ENCODE data around the gene ZNF679.
"Not testable (repeated sequence)": the region's sequence is repeated elsewhere in the genome, so short reads cannot be mapped to it uniquely, and the experiment has no call there.

ZNF679 gene

GRCh38 chr7:64228174-64228573 lies at the start of gene ZNF679:
Gene ZNF679, plus strand, starts transcription at chr7:64228474. Its CDS starts 20,644 bp downstream, at chr7:64249118.
- DNase-seq (ENCODE audit: low spot score), result not testable (repeated sequence)

GRCh38 chr7:64180989-64181388 lies 47.3 kb upstream of the ZNF679 start:
- no peak for DNase-seq (ENCODE audit: low spot score)

GRCh38 chr7:64181586-64181985 lies 46.7 kb upstream of the ZNF679 start:
- DNase-seq (ENCODE audit: low spot score), result no peak

GRCh38 chr7:64182036-64182790 lies 46.1 kb upstream of the ZNF679 start:
- no peak for DNase-seq (ENCODE audit: low spot score)

GRCh38 chr7:64183126-64183742 lies 45.0 kb upstream of the ZNF679 start:
- no peak for DNase-seq (ENCODE audit: low spot score)

GRCh38 chr7:64183827-64184372 lies 44.4 kb upstream of the ZNF679 start:
- DNase-seq (ENCODE audit: low spot score), result no peak

- DNase-seq (ENCODE audit: low spot score), result no peak
Observed at GRCh38 chr7:64184376-64184775, 43.9 kb upstream of the ZNF679 start.

- no peak for DNase-seq (ENCODE audit: low spot score)
Observed at GRCh38 chr7:64187408-64187807, 40.9 kb upstream of the ZNF679 start.

GRCh38 chr7:64192148-64192704 lies 36.0 kb upstream of the ZNF679 start:
- DNase-seq (ENCODE audit: low spot score), result no peak

- DNase-seq (ENCODE audit: low spot score), result no peak
Observed at GRCh38 chr7:64192775-64193174, 35.5 kb upstream of the ZNF679 start.

- DNase-seq (ENCODE audit: low spot score), result no peak
Observed at GRCh38 chr7:64206903-64207302, 21.4 kb upstream of the ZNF679 start, which contains the start of gene ZNF735. Gene ZNF735, plus strand, starts transcription at chr7:64207203. Its CDS starts 0 bp downstream, at chr7:64207203.

GRCh38 chr7:64219710-64220298 lies 8.5 kb upstream of the ZNF679 start:
- DNase-seq (ENCODE audit: low spot score), result not testable (repeated sequence)

- no peak for DNase-seq (ENCODE audit: low spot score)
Observed at GRCh38 chr7:64223366-64223765, 4.9 kb upstream of the ZNF679 start.

- no peak for DNase-seq (ENCODE audit: low spot score)
Observed at GRCh38 chr7:64266341-64266919, 38.2 kb downstream of the ZNF679 start.

- DNase-seq (ENCODE audit: low spot score), result no peak
Observed at GRCh38 chr7:64277630-64278029, 49.4 kb downstream of the ZNF679 start.

GRCh38 chr7:64294701-64295420 lies 66.6 kb downstream of the ZNF679 start:
- DNase-seq (ENCODE audit: low spot score), result no peak

GRCh38 chr7:64297418-64297817 lies 69.1 kb downstream of the ZNF679 start:
- not testable (repeated sequence) for DNase-seq (ENCODE audit: low spot score)

- no peak for DNase-seq (ENCODE audit: low spot score)
Observed at GRCh38 chr7:64300641-64301405, 72.5 kb downstream of the ZNF679 start.

GRCh38 chr7:64307254-64308015 lies 79.2 kb downstream of the ZNF679 start:
- DNase-seq (ENCODE audit: low spot score), result peak; percentile 97

GRCh38 chr7:64308016-64308270 lies 79.7 kb downstream of the ZNF679 start:
- no peak for DNase-seq (ENCODE audit: low spot score)
